CD4-positive, alpha-beta T cell treated with Interferon alpha-2 for 1 hour (primary cell): Measurements from ENCODE around the gene TMF1.

Source experiments
- DNase-seq, 2 donors: peaks; one replicate each; pipeline ENCODE4 v3.0.0-alpha.2; 2020 to 2022

The TMF1 gene

GRCh38 chr3:68974711-68975110 lies 77.4 kb downstream of the TMF1 start:
- no peak for DNase-seq

DNA sequence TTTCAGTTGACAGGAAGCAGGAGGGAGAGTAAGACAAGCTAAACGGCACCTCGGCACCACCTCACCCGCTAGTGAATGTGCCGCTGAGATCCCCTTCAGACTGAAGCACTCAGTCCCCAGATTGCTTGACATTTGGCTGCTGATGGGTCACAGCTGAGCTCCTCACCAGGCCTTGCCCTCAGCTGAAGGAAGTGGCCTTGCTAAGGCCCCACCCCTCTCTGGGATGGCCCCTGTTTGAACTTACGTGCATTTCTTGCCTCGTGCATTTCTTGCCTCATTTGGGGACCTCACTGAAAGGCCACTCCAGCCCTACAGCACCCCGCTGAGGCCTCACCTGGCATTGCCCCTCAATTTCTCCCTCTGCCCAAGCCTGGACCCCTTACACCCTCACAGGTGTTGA lies 78.5 kb downstream of the TMF1 start:
- DNase-seq, result no peak

GRCh38 chr3:68972358-68972979 lies 79.7 kb downstream of the TMF1 start:
- peak; percentile 11 to 30 for DNase-seq
